HG03565 (cell line): ENCODE results near the gene E2F4.

Experiments used
- ATAC-seq: cut with Tn5 transposase; IDR thresholded peaks from one replicate; pipeline ENCODE4 v1.9.1; 2021; ENCODE audit warnings: mild to moderate bottlenecking, moderate library complexity; ENCODE audit not compliant: unreplicated experiment

The E2F4 gene

GRCh38 chr16:67247192-67248072 lies 55.5 kb downstream of the E2F4 start, which contains the start of gene FHOD1:
Gene FHOD1, minus strand, starts transcription at chr16:67247481. Its CDS starts 71 bp downstream, at chr16:67247410.
- ATAC-seq: peak; percentile 38

DNA sequence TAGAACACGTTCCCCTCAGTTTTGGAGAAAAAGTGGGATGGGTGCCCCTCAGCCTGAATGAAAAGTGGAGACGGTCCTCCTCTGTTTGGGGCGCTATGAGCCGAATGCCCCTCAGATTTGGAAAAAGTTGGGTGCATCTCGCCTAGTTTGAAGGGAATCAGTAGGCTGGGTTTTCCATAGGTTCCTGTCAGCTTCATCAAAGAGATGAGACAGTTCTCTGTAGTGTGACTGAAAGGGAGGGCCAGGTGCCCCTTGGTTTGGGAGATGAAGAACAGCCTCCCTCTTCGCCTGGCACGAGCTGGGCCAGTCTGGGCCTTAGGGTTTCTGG lies 56.1 kb downstream of the E2F4 start:
- ATAC-seq: no peak
